HEK293T (cell line): ENCODE results near the gene SEMA4C.

Source experiments
- CTCF ChIA-PET: fragments of 350-600 bp; formaldehyde crosslinking; extraction: SDS; loops from one replicate; lab custom pipeline; 2021; ENCODE audit warnings: antibody characterized with exemption, inconsistent platforms; lab: Yijun Ruan, JAX
- POLR2A ChIA-PET: fragments of 350-600 bp; formaldehyde crosslinking; extraction: SDS; loops from one replicate; lab custom pipeline; 2020; ENCODE audit warnings: antibody characterized with exemption, inconsistent platforms; lab: Yijun Ruan, JAX
- DNase-seq: peaks from one replicate; pipeline ENCODE4 v3.0.0; 2012; ENCODE audit warnings: mixed read lengths; ENCODE audit errors: extremely low spot score
- ARNT ChIP-seq: fragments of 450-650 bp; IDR thresholded peaks from 2 replicates; pipeline ENCODE4 v1.6.1; 2017; ENCODE audit warnings: mild to moderate bottlenecking
- BHLHE40 ChIP-seq: fragments of 450-650 bp; IDR thresholded peaks from 2 replicates; pipeline ENCODE4 v1.6.1; 2016; ENCODE audit warnings: mild to moderate bottlenecking, moderate library complexity, borderline replicate concordance
- CTBP1 ChIP-seq: fragments of 450-650 bp; IDR thresholded peaks from 2 replicates; pipeline ENCODE4 v1.6.1; 2016; ENCODE audit warnings: borderline replicate concordance
- ELF4 ChIP-seq: fragments of 450-650 bp; IDR thresholded peaks from 2 replicates; pipeline ENCODE4 v1.6.1; 2017; ENCODE audit warnings: antibody characterized with exemption
- FOXA1 ChIP-seq: fragments of 450-650 bp; IDR thresholded peaks from 2 replicates; pipeline ENCODE4 v1.6.1; 2016; ENCODE audit warnings: mild to moderate bottlenecking
- FOXK2 ChIP-seq: fragments of 450-650 bp; IDR thresholded peaks from 2 replicates; pipeline ENCODE4 v1.6.1; 2016; ENCODE audit warnings: mild to moderate bottlenecking
- FOXM1 ChIP-seq: fragments of 450-650 bp; IDR thresholded peaks from 2 replicates; pipeline ENCODE4 v1.6.1; 2017; ENCODE audit warnings: mild to moderate bottlenecking, borderline replicate concordance
- HDGF ChIP-seq: fragments of 450-650 bp; IDR thresholded peaks from 2 replicates; pipeline ENCODE4 v1.6.1; 2017; ENCODE audit warnings: antibody characterized with exemption, borderline replicate concordance
- L3MBTL2 ChIP-seq: fragments of 450-650 bp; conservative IDR thresholded peaks from 2 replicates; pipeline ENCODE4 v1.6.1; 2016; ENCODE audit warnings: mild to moderate bottlenecking
- LEF1 ChIP-seq: fragments of 450-650 bp; IDR thresholded peaks from 2 replicates; pipeline ENCODE4 v1.6.1; 2017; ENCODE audit warnings: mild to moderate bottlenecking, borderline replicate concordance
- NFRKB ChIP-seq: fragments of 450-650 bp; IDR thresholded peaks from 2 replicates; pipeline ENCODE4 v1.6.1; 2016; ENCODE audit warnings: mild to moderate bottlenecking, moderate library complexity
- SP1 ChIP-seq: fragments of 450-650 bp; IDR thresholded peaks from 2 replicates; pipeline ENCODE4 v1.6.1; 2017
- SUZ12 ChIP-seq: fragments of 450-650 bp; IDR thresholded peaks from 2 replicates; pipeline ENCODE4 v1.6.1; 2016; ENCODE audit warnings: mild to moderate bottlenecking
- TARDBP ChIP-seq: fragments of 450-650 bp; IDR thresholded peaks from 2 replicates; pipeline ENCODE4 v1.6.1; 2016
- ZNF384 ChIP-seq: fragments of 450-650 bp; IDR thresholded peaks from 2 replicates; pipeline ENCODE4 v1.6.1; 2016
- TF ChIP-seq, protein P1 (sequence below): fragments of 450-650 bp; IDR thresholded peaks from 2 replicates; pipeline ENCODE4 v1.6.1; 2016

The SEMA4C gene

DNA sequence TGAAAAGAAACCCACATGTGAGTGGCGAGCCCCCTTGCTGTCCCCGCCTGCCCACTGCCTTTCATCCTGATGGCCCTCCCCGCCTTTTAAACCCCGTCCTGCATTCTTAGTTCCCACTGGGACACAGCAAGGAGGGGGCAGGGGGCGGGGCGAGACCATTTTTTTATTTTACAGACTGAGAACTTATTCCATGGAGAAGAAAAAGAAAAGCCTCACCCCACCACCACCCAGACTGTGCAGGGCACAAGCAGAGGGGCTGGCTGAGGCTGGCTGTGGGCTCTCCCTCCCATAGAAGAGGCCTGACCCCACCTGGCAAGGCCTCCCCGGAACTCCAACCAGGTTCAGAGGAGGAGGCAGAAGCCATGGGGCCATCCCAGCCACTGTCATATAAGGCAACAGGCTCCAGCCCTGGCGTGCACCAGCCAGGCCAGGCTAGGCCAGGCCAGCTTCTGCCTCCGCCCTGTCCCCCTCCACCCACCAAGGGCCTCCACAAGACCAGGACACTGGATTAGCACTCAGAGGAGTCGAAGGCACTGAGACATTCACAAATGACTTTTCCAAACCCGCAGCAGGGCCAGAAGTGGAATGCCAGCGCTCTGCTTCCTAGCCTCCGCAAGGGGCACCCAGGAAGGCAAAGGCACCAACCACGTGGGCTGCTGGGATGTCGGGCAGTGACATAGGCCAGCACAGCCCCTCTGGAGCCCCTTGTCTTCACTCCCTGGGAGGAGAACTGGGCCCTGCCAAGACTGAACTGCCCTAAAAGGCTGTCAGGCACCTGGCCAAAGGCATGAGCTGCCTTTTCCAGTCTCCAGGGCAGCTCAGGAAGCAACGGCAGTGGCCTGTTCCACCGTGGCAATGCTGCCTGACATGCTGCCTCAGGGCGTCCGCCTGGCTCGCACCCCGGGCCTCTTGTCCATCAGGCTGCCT is 37.5 kb upstream of the SEMA4C start:
- CTCF ChIA-PET: interaction anchor here (1.2 kb wide), 1 partner anchor 50 kb away, joined by 5 read pairs; the partner anchor contains the start of gene ANKRD39
- TF ChIP-seq ARNT: no peak
- no peak for TF ChIP-seq BHLHE40
- no peak for TF ChIP-seq FOXM1
- no peak for TF ChIP-seq SUZ12
- TF ChIP-seq, protein P1, sequence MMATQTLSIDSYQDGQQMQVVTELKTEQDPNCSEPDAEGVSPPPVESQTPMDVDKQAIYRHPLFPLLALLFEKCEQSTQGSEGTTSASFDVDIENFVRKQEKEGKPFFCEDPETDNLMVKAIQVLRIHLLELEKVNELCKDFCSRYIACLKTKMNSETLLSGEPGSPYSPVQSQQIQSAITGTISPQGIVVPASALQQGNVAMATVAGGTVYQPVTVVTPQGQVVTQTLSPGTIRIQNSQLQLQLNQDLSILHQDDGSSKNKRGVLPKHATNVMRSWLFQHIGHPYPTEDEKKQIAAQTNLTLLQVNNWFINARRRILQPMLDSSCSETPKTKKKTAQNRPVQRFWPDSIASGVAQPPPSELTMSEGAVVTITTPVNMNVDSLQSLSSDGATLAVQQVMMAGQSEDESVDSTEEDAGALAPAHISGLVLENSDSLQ: no peak
- TF ChIP-seq SP1: no peak
- TF ChIP-seq LEF1: no peak
- no peak for TF ChIP-seq HDGF
- no peak for TF ChIP-seq CTBP1
- no peak for TF ChIP-seq ELF4
- DNase-seq: no peak
- POLR2A ChIA-PET: interaction anchor here (1.2 kb wide), 1 partner anchor 49 kb away, joined by 3 read pairs; no protein-coding TSS in a partner anchor

DNA sequence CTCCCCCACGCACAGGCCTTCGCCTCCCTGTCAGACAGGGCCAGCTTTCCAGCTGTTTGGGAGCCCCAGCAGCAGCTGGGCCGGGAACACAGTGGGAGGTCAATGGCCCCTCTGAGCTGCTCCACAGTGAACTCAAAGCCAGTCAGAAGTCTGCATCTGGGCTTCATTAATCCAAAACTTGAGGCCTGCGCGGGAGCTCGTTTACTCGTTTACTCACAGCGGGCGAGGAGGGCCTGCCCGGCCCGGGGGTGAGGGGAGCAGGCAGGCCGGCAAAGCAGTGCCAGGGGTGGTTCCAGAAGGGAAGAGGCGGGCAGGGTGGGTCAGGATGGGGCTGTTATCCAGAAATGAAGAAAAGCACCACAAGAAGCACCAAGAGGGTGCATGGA is 36.8 kb upstream of the SEMA4C start:
- ChIA-PET CTCF (no interaction called here), POLR2A (no interaction called here)
- TF ChIP-seq ARNT (no peak), CTBP1 (no peak), ZNF384 (no peak), FOXA1 (no peak), HDGF (no peak), BHLHE40 (no peak), SUZ12 (no peak), NFRKB (no peak), FOXK2 (no peak), SP1 (no peak), ELF4 (no peak)
- TF ChIP-seq, protein P1: no peak
- no peak for DNase-seq

DNA sequence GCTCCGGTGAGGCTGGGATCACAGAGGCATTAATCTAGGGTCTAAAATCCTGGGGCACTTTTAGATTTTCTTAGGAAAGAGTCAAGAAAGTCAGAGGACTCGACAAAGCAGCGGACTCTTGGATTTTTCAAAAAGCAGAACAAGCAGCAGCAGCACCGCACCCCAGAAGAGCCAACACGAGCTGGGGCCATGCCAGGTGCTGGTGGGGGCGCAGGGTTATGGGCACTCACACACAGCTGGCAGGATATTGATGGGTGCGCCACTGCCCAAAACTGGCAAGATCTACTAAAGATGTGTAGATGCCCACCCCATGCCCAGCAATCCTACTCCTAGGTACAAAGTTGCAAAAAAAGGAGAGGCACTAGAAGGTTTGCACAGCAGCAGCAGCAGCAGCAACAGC is 33.9 kb upstream of the SEMA4C start:
- ChIA-PET CTCF (no interaction called here), POLR2A (no interaction called here)
- TF ChIP-seq TARDBP: no peak
- TF ChIP-seq BHLHE40: no peak
- TF ChIP-seq FOXM1: no peak
- TF ChIP-seq, protein P1: no peak
- no peak for TF ChIP-seq ARNT
- TF ChIP-seq SP1: no peak
- TF ChIP-seq L3MBTL2: no peak
- no peak for TF ChIP-seq LEF1
- no peak for TF ChIP-seq CTBP1
- DNase-seq: no peak

DNA sequence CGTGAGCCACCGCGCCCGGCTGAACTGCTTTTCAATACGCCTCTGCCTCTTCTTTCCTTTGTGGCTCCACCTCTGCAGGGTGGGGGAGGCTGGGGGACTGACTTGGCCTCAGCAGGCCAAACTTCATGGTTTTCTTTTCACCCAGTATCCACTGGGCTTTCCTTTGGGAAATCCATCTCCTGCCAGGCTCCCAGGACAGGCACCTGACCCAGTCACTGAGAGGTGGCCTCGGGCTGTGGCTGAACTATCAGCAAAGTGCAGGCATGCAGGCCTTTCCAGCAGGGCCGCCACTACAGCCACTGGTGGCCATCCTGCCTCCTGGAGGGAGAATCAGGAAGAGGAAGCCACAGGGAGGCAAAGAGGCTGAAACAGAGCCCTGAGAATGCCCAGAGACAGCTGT is 33.4 kb upstream of the SEMA4C start:
- CTCF ChIA-PET: no interaction called here
- POLR2A ChIA-PET: no interaction called here
- TF ChIP-seq TARDBP (no peak), SUZ12 (no peak), ELF4 (no peak), ARNT (no peak), FOXK2 (no peak), ZNF384 (no peak)
- TF ChIP-seq, protein P1: no peak
- no peak for DNase-seq

DNA sequence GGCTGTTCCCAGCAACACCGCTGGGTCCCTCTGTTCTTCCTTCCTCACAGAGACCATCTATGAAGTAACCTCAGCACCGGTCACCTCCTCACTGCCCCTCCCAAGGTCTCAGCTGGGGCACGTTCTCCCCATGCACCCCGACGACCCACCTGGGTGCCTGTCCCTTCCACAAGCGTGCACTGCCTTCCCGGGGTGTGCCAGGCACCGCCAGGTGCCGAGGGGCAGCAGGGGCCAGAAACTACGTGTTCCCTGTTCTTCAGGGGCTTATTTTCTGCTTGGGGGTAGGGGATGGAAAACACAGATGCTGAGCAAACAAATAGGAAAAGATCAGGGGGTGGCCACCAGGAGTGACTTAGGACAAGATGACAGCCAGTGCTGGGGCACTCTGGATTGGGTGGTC is 30.4 kb upstream of the SEMA4C start:
- DNase-seq: no peak
- POLR2A ChIA-PET: no interaction called here
- TF ChIP-seq SP1: no peak
- TF ChIP-seq ARNT: no peak
- no peak for TF ChIP-seq FOXM1
- no peak for TF ChIP-seq TARDBP
- TF ChIP-seq LEF1: no peak
- TF ChIP-seq FOXA1: no peak
- TF ChIP-seq CTBP1: no peak
- no peak for TF ChIP-seq FOXK2
- TF ChIP-seq, protein P1: no peak
- no peak for TF ChIP-seq BHLHE40
- no peak for TF ChIP-seq ZNF384
- no peak for TF ChIP-seq HDGF
- CTCF ChIA-PET: no interaction called here

DNA sequence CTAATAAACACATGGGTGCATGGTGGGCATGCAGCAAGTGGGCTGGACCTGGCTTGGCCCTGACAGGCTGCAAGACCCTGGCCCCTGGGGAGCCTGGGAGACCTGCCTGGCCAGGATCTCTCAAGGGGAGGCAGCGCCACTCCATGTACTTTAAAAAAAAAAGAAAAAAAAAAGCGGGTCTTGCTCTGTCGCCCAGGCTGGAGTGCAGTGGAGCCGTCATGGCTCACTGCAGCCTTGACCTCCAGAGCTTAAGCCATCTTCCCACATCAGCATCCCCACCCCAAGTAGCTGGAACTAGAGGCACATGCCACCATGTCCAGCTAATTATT is 29.5 kb upstream of the SEMA4C start:
- DNase-seq: no peak
- TF ChIP-seq CTBP1: no peak
- TF ChIP-seq LEF1: no peak
- TF ChIP-seq FOXK2: no peak
- TF ChIP-seq NFRKB: no peak
- TF ChIP-seq ARNT: no peak
- TF ChIP-seq, protein P1: no peak
- TF ChIP-seq ZNF384: no peak
- TF ChIP-seq SUZ12: no peak
- no peak for TF ChIP-seq HDGF
- TF ChIP-seq FOXM1: no peak
- no peak for TF ChIP-seq L3MBTL2
- no peak for TF ChIP-seq FOXA1
- no peak for TF ChIP-seq BHLHE40
- ChIA-PET CTCF (interaction anchor here (0.6 to 1.0 kb wide), 2 partner anchors 31 to 235 kb away, joined by 3 to 4 read pairs; no protein-coding TSS in a partner anchor), POLR2A (interaction anchor here (0.6 kb wide), 1 partner anchor 31 kb away, joined by 3 read pairs; no protein-coding TSS in a partner anchor)
